BJ (cell line): Measurements from ENCODE around the gene ZBTB24. TPM values are rescaled to one million over a fixed set of nuclear protein-coding genes. Genes with fewer than 3 reads are reported as not detected.

Experiments used
- CTCF ChIA-PET: fragments of 350-600 bp; formaldehyde crosslinking; extraction: SDS; loops from one replicate; lab custom pipeline; 2021; ENCODE audit warnings: antibody characterized with exemption, inconsistent platforms; lab: Yijun Ruan, JAX
- POLR2A ChIA-PET: fragments of 300-600 bp; sonication (Branson Sonifier 250); formaldehyde crosslinking; extraction: SDS; loops from one replicate; lab custom pipeline; 2021; ENCODE audit warnings: antibody characterized with exemption; lab: Charles Lee
- DNase-seq: peaks from one replicate; pipeline ENCODE4 v3.0.0-alpha.2; 2011; ENCODE audit warnings: low read depth
- H3K27me3 ChIP-seq: 2 replicates; pipeline ENCODE4 v1.6.0; 2011; ENCODE audit warnings: low read length; ENCODE audit not compliant: control insufficient read depth, insufficient read depth
- H3K36me3 ChIP-seq: 2 replicates; pipeline ENCODE4 v1.5.1; 2011; ENCODE audit warnings: low read length; ENCODE audit not compliant: control insufficient read depth, insufficient read depth
- H3K4me3 ChIP-seq: 2 replicates; pipeline ENCODE4 v1.5.1; 2011; ENCODE audit warnings: low read depth, mild to moderate bottlenecking, control low read depth, low read length
- CTCF ChIP-seq: IDR thresholded peaks from 2 replicates; pipeline ENCODE4 v1.5.1; 2011; ENCODE audit warnings: low read depth, mild to moderate bottlenecking, control low read depth, inconsistent platforms, low read length, moderate library complexity; ENCODE audit not compliant: insufficient read depth
- polyA plus RNA-seq: library from polyadenylated mRNA; depleted of rRNA; stranded (reverse); fragments of >200 nt; gene quantifications from 2 replicates; pipeline ENCODE4 v1.2.3, GENCODE V29; 2011

ZBTB24 gene
- polyA plus RNA-seq, 1 experiment = 3.0 TPM

GRCh38 chr6:109455437-109456110 lies 27.4 kb downstream of the ZBTB24 start, which contains the start of gene MICAL1:
Gene MICAL1 (minus strand): TSS chr6:109455772. CDS start chr6:109454196, 1,576 bp downstream.
- TF ChIP-seq CTCF = peak; percentile 54
- CTCF ChIA-PET = interaction anchor here (0.6 to 1.2 kb wide), 4 partner anchors 9 to 39 kb away, joined by 3 to 4 read pairs (median 4); no protein-coding TSS in a partner anchor

GRCh38 chr6:109454496-109455436 lies 28.3 kb downstream of the ZBTB24 start:
- TF ChIP-seq CTCF = no peak
- H3K4me3 ChIP-seq = peak overlapping the region; percentile 92
- H3K36me3 ChIP-seq = peaks cover 13% of the 10 kb centered on the region
- CTCF ChIA-PET = interaction anchor here (1.2 to 1.5 kb wide), 3 partner anchors 10 to 14 kb away, joined by 5 to 7 read pairs (median 6); partner anchors contain the start of genes PPIL6 and SMPD2
- POLR2A ChIA-PET = interaction anchor here (0.6 kb wide), 2 partner anchors 72 to 239 kb away, joined by 4 to 8 read pairs; partner anchors contain the start of gene CD164
- H3K27me3 ChIP-seq = no peaks in the 10 kb centered on the region
- DNase-seq = no peak

More at GRCh38 chr6:109455437-109456110, 27.4 kb downstream of the ZBTB24 start, which contains the start of gene MICAL1:
- POLR2A ChIA-PET = interaction anchor here (0.5 to 0.6 kb wide), 3 partner anchors 15 to 73 kb away, joined by 4 to 16 read pairs (median 8); partner anchors contain the start of genes CD164, PPIL6 and SMPD2
- no peaks in the 10 kb centered on the region for H3K27me3 ChIP-seq
- H3K36me3 ChIP-seq = peaks cover 11% of the 10 kb centered on the region
- H3K4me3 ChIP-seq = peak within 1 kb of the TSS; percentile 92
- no peak for DNase-seq

GRCh38 chr6:109453594-109454495 lies 29.2 kb downstream of the ZBTB24 start:
- no peak for TF ChIP-seq CTCF
- Histone ChIP-seq H3K4me3 (peak overlapping the region; percentile 92), H3K36me3 (peaks cover 19% of the 10 kb centered on the region), H3K27me3 (no peaks in the 10 kb centered on the region)
- ChIA-PET CTCF (interaction anchor here (0.5 to 1.5 kb wide), 6 partner anchors 9 to 613 kb away, joined by 3 to 7 read pairs (median 4); partner anchors contain the start of genes PPIL6 and SMPD2), POLR2A (no interaction called here)
- DNase-seq = no peak

GRCh38 chr6:109453156-109453555 lies 29.9 kb downstream of the ZBTB24 start:
- DNase-seq = no peak
- Histone ChIP-seq H3K4me3 (no peak overlapping the region), H3K36me3 (peaks cover 24% of the 10 kb centered on the region), H3K27me3 (no peaks in the 10 kb centered on the region)
- no peak for TF ChIP-seq CTCF
- CTCF ChIA-PET = interaction anchor here (0.6 to 1.5 kb wide), 4 partner anchors 8 to 124 kb away, joined by 3 to 7 read pairs (median 4); partner anchors contain the start of genes PPIL6 and SMPD2
- POLR2A ChIA-PET = no interaction called here
